ENCODE data around the gene ERGIC3. TPM values are rescaled to one million over a fixed set of nuclear protein-coding genes. Genes with fewer than 3 reads are reported as not detected.

Gene ERGIC3
- total RNA-seq, 2 donors from 2014 or later: 99.9 to 155 TPM

DNA sequence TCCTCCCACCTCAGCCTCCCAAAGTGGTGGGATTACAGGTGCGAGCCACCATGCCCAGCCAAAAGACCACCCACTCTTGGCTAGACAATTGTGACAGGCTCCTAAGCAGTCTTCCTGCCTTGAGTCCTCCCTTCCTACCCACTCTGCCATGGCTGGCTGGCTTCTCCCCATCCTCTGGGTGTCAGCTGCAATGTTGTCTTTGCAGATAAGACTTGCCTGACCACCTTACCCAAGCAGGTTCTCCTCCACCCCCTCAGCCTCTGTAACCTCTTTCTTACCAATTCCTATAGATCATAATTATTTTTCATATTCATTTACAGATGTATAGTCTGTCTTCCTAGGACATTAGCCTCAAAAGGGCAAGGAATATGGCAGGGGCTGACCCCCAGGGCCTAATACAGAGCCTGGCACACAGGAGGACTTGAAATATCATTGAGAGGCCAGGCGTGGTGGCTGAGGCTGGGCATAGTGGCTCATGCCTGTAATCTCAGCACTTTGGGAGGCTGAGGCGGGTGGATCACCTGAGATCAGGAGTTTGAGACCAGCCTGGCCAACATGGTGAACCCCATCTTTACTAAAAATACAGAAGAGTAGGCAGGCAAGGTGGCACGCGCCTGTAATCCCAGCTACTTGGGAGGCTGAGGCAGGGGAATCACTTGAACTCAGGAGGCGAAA is 45.0 kb downstream of the ERGIC3 start:
- no peak overlapping the region for H3K27ac ChIP-seq
- DNase-seq (ENCODE audit: low spot score): no peak
- H3K4me3 ChIP-seq: no peak overlapping the region
- H3K4me1 ChIP-seq: no peaks in the 10 kb centered on the region
- TF ChIP-seq, protein P1, sequence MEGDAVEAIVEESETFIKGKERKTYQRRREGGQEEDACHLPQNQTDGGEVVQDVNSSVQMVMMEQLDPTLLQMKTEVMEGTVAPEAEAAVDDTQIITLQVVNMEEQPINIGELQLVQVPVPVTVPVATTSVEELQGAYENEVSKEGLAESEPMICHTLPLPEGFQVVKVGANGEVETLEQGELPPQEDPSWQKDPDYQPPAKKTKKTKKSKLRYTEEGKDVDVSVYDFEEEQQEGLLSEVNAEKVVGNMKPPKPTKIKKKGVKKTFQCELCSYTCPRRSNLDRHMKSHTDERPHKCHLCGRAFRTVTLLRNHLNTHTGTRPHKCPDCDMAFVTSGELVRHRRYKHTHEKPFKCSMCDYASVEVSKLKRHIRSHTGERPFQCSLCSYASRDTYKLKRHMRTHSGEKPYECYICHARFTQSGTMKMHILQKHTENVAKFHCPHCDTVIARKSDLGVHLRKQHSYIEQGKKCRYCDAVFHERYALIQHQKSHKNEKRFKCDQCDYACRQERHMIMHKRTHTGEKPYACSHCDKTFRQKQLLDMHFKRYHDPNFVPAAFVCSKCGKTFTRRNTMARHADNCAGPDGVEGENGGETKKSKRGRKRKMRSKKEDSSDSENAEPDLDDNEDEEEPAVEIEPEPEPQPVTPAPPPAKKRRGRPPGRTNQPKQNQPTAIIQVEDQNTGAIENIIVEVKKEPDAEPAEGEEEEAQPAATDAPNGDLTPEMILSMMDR (IDR thresholded peaks at IDR 0.05): no peak
- H3K27me3 ChIP-seq: no peaks in the 10 kb centered on the region
- H3K9me3 ChIP-seq: peaks cover 0 to 5% of the 10 kb centered on the region in 2 donors
- H3K36me3 ChIP-seq: no peaks in the 10 kb centered on the region

DNA sequence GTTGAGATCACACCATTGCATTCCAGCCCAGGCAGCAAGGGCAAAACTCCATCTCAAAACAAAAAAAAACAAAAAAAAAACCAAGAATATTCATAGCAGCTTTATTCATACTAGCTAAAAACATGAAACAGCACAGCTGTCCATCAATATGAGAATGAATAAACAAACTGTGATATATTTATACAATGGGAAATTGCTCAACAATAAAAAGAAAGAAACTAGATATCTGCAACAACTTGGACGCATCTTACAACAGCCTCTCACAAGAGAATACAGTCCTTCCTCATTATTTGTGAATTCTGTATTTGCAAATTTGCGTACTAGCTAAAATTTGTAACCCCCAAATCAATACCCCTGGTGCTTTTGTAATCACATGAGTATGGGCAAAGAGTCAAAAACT is 45.6 kb downstream of the ERGIC3 start:
- no peak for DNase-seq (ENCODE audit: low spot score)
- TF ChIP-seq, protein P1 (IDR thresholded peaks at IDR 0.05): no peak
- no peaks in the 10 kb centered on the region for H3K36me3 ChIP-seq
- no peaks in the 10 kb centered on the region for H3K27me3 ChIP-seq
- no peak overlapping the region for H3K4me3 ChIP-seq
- no peaks in the 10 kb centered on the region for H3K9me3 ChIP-seq
- H3K4me1 ChIP-seq: no peaks in the 10 kb centered on the region
- no peak overlapping the region for H3K27ac ChIP-seq

GRCh38 chr20:35588397-35588796 is 46.5 kb downstream of the ERGIC3 start:
- DNase-seq (ENCODE audit: low spot score): no peak
- no peaks in the 10 kb centered on the region for H3K9me3 ChIP-seq
- TF ChIP-seq, protein P1 (IDR thresholded peaks at IDR 0.05): no peak
- no peak overlapping the region for H3K4me3 ChIP-seq
- no peaks in the 10 kb centered on the region for H3K36me3 ChIP-seq
- H3K27me3 ChIP-seq: no peaks in the 10 kb centered on the region
- H3K27ac ChIP-seq: no peak overlapping the region
- no peaks in the 10 kb centered on the region for H3K4me1 ChIP-seq

- no peaks in the 10 kb centered on the region for H3K27me3 ChIP-seq
- DNase-seq (ENCODE audit: low spot score): no peak
- no peak overlapping the region for H3K27ac ChIP-seq
- TF ChIP-seq, protein P1 (IDR thresholded peaks at IDR 0.05): no peak
- H3K4me3 ChIP-seq: no peak overlapping the region
- H3K36me3 ChIP-seq: no peaks in the 10 kb centered on the region
- H3K4me1 ChIP-seq: no peaks in the 10 kb centered on the region
- no peaks in the 10 kb centered on the region for H3K9me3 ChIP-seq
These were observed 50.6 kb downstream of the ERGIC3 start for GRCh38 chr20:35592339-35592974.

- no peak for DNase-seq (ENCODE audit: low spot score)
- Histone ChIP-seq H3K9me3 (no peaks in the 10 kb centered on the region), H3K36me3 (no peaks in the 10 kb centered on the region), H3K27me3 (no peaks in the 10 kb centered on the region), H3K27ac (no peak overlapping the region), H3K4me1 (peaks cover 0 to 2% of the 10 kb centered on the region in 2 donors), H3K4me3 (no peak overlapping the region)
- TF ChIP-seq, protein P1 (IDR thresholded peaks at IDR 0.05): no peak
These were observed 53.6 kb downstream of the ERGIC3 start for GRCh38 chr20:35595456-35595855.

Measured in right atrium auricular region (tissue), 2 donors.